GM23248 (cell line): ENCODE measurements around the gene ANXA11.

Source experiments
- EZH2 ChIP-seq: fragments of 200-600 bp; sonication (generic); IDR thresholded peaks from 2 replicates; pipeline ENCODE4 v1.6.1; 2018; ENCODE audit warnings: antibody characterized with exemption, mild to moderate bottlenecking; ENCODE audit not compliant: insufficient read depth, poor library complexity, severe bottlenecking
- EZH2phosphoT487 ChIP-seq: fragments of 200-600 bp; sonication (generic); IDR thresholded peaks from 2 replicates; pipeline ENCODE4 v1.6.1; 2018; ENCODE audit warnings: antibody characterized with exemption, moderate library complexity, mild to moderate bottlenecking, low read depth; ENCODE audit not compliant: insufficient read depth

GRCh38 chr10:80207768-80208370, 2.5 kb upstream of the ANXA11 start:
- TF ChIP-seq EZH2 (no peak), EZH2phosphoT487 (no peak)
